Caco-2 (cell line): Measurements from ENCODE around the gene NFASC. TPM values are rescaled to one million over a fixed set of nuclear protein-coding genes. Genes with fewer than 3 reads are reported as not detected.

Experiments used
- BruUV-seq: library from RNA; stranded (reverse); fragments of 400-500 nt; replicated peaks from 2 replicates; lab custom pipeline; 2021; lab: Mats Ljungman, UMichigan
- CTCF ChIA-PET: fragments of 300-600 bp; sonication (Branson Sonifier 250); formaldehyde crosslinking; loops from one replicate; lab custom pipeline; 2022; ENCODE audit warnings: antibody characterized with exemption; lab: Charles Lee
- POLR2A ChIA-PET: fragments of 300-600 bp; sonication (Branson Sonifier 250); formaldehyde crosslinking; loops from one replicate; lab custom pipeline; 2022; ENCODE audit warnings: antibody characterized with exemption; lab: Charles Lee
- DNase-seq, 2 experiments: peaks; one replicate each; pipeline versions ENCODE4 v3.0.0 to v3.0.0-alpha.2; 2020 to 2022
- H3K27me3 ChIP-seq: replicated peaks from 2 replicates; pipeline ENCODE4 v1.6.0; 2011; ENCODE audit warnings: low read length; ENCODE audit not compliant: control insufficient read depth, insufficient read depth
- H3K36me3 ChIP-seq: 2 replicates; pipeline ENCODE4 v1.5.1; 2011; ENCODE audit warnings: low read length; ENCODE audit not compliant: control insufficient read depth, insufficient read depth
- H3K4me1 ChIP-seq: fragments of 250-450 bp; sonication (Bioruptor Pico); 2 replicates; pipeline ENCODE4 v1.5.1; 2020; ENCODE audit warnings: mild to moderate bottlenecking
- H3K4me3 ChIP-seq: 2 replicates; pipeline ENCODE4 v1.5.1; 2011; ENCODE audit warnings: low read depth, mild to moderate bottlenecking, control low read depth, low read length
- H3K9me3 ChIP-seq: fragments of 250-450 bp; sonication (Bioruptor Pico); 2 replicates; pipeline ENCODE4 v1.5.1; 2020; ENCODE audit warnings: mild to moderate bottlenecking, moderate library complexity
- H3K27ac Mint-ChIP-seq: one replicate; pipeline ENCODE4 v1.8.0; 2022; ENCODE audit warnings: mixed read lengths; ENCODE audit not compliant: unreplicated experiment
- H3K27me3 Mint-ChIP-seq: one replicate; pipeline ENCODE4 v1.8.0; 2022; ENCODE audit warnings: mixed read lengths; ENCODE audit not compliant: insufficient read depth, unreplicated experiment
- H3K36me3 Mint-ChIP-seq: one replicate; pipeline ENCODE4 v1.8.0; 2022; ENCODE audit warnings: mild to moderate bottlenecking, mixed read lengths; ENCODE audit not compliant: insufficient read depth, unreplicated experiment
- H3K4me1 Mint-ChIP-seq: one replicate; pipeline ENCODE4 v1.8.0; 2022; ENCODE audit warnings: low read depth, mixed read lengths; ENCODE audit not compliant: unreplicated experiment
- H3K4me3 Mint-ChIP-seq: one replicate; pipeline ENCODE4 v1.8.0; 2022; ENCODE audit warnings: mild to moderate bottlenecking, moderate library complexity, mixed read lengths; ENCODE audit not compliant: unreplicated experiment
- H3K9me3 Mint-ChIP-seq: one replicate; pipeline ENCODE4 v1.8.0; 2022; ENCODE audit warnings: mixed read lengths; ENCODE audit not compliant: unreplicated experiment
- intact Hi-C: fragments of 100-400 bp; cut with micrococcal nuclease; formaldehyde crosslinking; loops from one replicate; pipeline ENCODE4 v1.10.0; 2022; ENCODE audit not compliant: unreplicated experiment
- total RNA-seq: library from RNA; stranded (reverse); gene quantifications from 2 replicates; pipeline ENCODE4 v1.2.3, GENCODE V29; 2022
- TF ChIP-seq, protein P1 (sequence below), 2 experiments: fragments of 200-600 bp in 1 of 2; IDR thresholded peaks; 1 replicate in 1 of 2; 2 replicates in 1 of 2; pipeline versions ENCODE4 v1.5.1 to v1.8.0; 2011 to 2022; ENCODE audit warnings: antibody characterized with exemption in 1 of 2, control low read depth in 1 of 2, inconsistent platforms in 1 of 2, low read depth in 1 of 2, low read length in 1 of 2, mild to moderate bottlenecking in 1 of 2, moderate library complexity in 1 of 2; ENCODE audit not compliant: insufficient read depth in 1 of 2, severe bottlenecking in 1 of 2, unreplicated experiment in 1 of 2

The NFASC gene
- total RNA-seq, 1 experiment from 2014 or later: 1.3 TPM

DNA sequence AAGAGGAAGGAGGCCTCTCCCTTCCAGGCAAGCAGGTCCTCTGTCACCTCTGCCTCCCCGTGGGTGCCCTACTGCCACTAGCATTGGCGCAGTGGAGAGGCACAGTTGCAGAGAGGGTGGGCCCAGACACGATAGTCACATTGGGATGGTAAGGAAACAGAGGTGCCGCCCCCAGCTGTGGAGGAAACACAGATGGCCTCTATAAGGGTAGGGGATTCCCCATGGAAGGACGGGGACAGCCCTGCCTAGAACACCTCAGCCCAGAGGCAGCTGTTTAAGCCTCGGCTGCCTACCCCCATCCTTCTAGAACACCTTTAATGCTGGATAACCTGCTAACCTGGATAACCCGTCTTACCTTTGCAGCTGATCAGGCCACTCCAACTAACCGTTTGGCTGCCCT lies 106.7 kb downstream of the NFASC start:
- no peak overlapping the region for H3K4me3 Mint-ChIP-seq
- Histone ChIP-seq H3K36me3 (no peaks in the 10 kb centered on the region), H3K4me1 (no peaks in the 10 kb centered on the region), H3K4me3 (no peak overlapping the region), H3K27me3 (no peaks in the 10 kb centered on the region), H3K9me3 (no peaks in the 10 kb centered on the region)
- no peaks in the 10 kb centered on the region for H3K4me1 Mint-ChIP-seq
- DNase-seq: no peak
- ChIA-PET POLR2A (no interaction called here), CTCF (interaction anchor here (0.7 to 2.6 kb wide), 3 partner anchors 18 to 534 kb away, joined by 3 to 40 read pairs (median 3); no protein-coding TSS in a partner anchor)
- H3K27ac Mint-ChIP-seq: no peak overlapping the region
- H3K9me3 Mint-ChIP-seq: no peaks in the 10 kb centered on the region
- intact Hi-C loops: no loop called here
- no peaks in the 10 kb centered on the region for H3K36me3 Mint-ChIP-seq
- BruUV-seq: no TSS peak
- peaks cover 11% of the 10 kb centered on the region for H3K27me3 Mint-ChIP-seq
- TF ChIP-seq, protein P1, sequence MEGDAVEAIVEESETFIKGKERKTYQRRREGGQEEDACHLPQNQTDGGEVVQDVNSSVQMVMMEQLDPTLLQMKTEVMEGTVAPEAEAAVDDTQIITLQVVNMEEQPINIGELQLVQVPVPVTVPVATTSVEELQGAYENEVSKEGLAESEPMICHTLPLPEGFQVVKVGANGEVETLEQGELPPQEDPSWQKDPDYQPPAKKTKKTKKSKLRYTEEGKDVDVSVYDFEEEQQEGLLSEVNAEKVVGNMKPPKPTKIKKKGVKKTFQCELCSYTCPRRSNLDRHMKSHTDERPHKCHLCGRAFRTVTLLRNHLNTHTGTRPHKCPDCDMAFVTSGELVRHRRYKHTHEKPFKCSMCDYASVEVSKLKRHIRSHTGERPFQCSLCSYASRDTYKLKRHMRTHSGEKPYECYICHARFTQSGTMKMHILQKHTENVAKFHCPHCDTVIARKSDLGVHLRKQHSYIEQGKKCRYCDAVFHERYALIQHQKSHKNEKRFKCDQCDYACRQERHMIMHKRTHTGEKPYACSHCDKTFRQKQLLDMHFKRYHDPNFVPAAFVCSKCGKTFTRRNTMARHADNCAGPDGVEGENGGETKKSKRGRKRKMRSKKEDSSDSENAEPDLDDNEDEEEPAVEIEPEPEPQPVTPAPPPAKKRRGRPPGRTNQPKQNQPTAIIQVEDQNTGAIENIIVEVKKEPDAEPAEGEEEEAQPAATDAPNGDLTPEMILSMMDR (IDR thresholded peaks at IDR 0.05; ENCODE audit: insufficient read depth in 1 of 2, low read depth in 1 of 2, low read length in 1 of 2, severe bottlenecking in 1 of 2, unreplicated experiment in 1 of 2): no peak

DNA sequence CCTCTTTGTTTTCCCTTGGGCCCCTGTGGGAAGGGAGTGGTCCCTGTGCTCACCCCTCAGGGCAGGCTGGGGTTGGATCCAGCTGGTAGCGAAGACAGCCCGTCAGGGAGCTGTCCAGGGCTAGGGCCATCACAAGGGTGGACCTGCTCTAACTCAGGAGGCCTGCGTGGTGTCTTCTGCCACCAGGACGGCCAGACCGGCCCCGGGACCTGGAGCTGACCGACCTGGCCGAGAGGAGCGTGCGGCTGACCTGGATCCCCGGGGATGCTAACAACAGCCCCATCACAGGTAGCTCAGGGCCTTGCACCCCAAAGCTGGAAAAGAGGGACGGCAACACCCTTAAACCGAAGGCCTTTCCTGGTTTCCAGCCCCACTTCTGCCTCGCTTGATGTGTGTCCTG lies 108.1 kb downstream of the NFASC start:
- CTCF ChIA-PET: interaction anchor here (1.6 kb wide), 1 partner anchor 83 kb away, joined by 9 read pairs; no protein-coding TSS in a partner anchor
- intact Hi-C loops: no loop called here
- TF ChIP-seq, protein P1 (IDR thresholded peaks at IDR 0.05; ENCODE audit: insufficient read depth in 1 of 2, low read depth in 1 of 2, low read length in 1 of 2, severe bottlenecking in 1 of 2, unreplicated experiment in 1 of 2): no peak

DNA sequence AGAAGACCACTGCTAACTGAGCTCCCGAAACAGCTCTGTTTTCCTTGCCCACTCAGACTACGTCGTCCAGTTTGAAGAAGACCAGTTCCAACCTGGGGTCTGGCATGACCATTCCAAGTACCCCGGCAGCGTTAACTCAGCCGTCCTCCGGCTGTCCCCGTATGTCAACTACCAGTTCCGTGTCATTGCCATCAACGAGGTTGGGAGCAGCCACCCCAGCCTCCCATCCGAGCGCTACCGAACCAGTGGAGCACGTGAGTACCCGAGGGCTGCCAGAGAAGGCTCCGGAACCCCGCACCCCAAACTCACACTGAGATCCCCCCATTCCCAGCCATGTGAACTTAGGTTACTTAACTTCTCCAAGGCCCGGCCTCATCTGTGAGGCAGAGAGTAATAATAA lies 108.6 kb downstream of the NFASC start:
- Histone ChIP-seq H3K4me3 (no peak overlapping the region), H3K27me3 (no peaks in the 10 kb centered on the region), H3K4me1 (no peaks in the 10 kb centered on the region), H3K36me3 (no peaks in the 10 kb centered on the region), H3K9me3 (no peaks in the 10 kb centered on the region)
- Mint-ChIP-seq H3K27ac (no peak overlapping the region), H3K4me3 (no peak overlapping the region), H3K36me3 (no peaks in the 10 kb centered on the region), H3K4me1 (no peaks in the 10 kb centered on the region), H3K9me3 (no peaks in the 10 kb centered on the region), H3K27me3 (peaks cover 14% of the 10 kb centered on the region)
- TF ChIP-seq, protein P1 (IDR thresholded peaks at IDR 0.05; ENCODE audit: insufficient read depth in 1 of 2, low read depth in 1 of 2, low read length in 1 of 2, severe bottlenecking in 1 of 2, unreplicated experiment in 1 of 2): no peak
- intact Hi-C loops: no loop called here
- POLR2A ChIA-PET: no interaction called here
- BruUV-seq: no TSS peak
- CTCF ChIA-PET: interaction anchor here (0.9 to 1.6 kb wide), 3 partner anchors 10 to 375 kb away, joined by 3 to 9 read pairs (median 3); no protein-coding TSS in a partner anchor
- no peak for DNase-seq

More for the DNA sequence above, 108.1 kb downstream of the NFASC start:
- no peaks in the 10 kb centered on the region for H3K4me1 ChIP-seq
- no peak overlapping the region for H3K4me3 ChIP-seq
- Mint-ChIP-seq H3K4me3 (no peak overlapping the region), H3K4me1 (no peaks in the 10 kb centered on the region), H3K9me3 (no peaks in the 10 kb centered on the region), H3K36me3 (no peaks in the 10 kb centered on the region), H3K27me3 (peaks cover 14% of the 10 kb centered on the region), H3K27ac (no peak overlapping the region)
- BruUV-seq: no TSS peak
- DNase-seq: no peak
- no peaks in the 10 kb centered on the region for H3K9me3 ChIP-seq
- no peaks in the 10 kb centered on the region for H3K36me3 ChIP-seq
- no peaks in the 10 kb centered on the region for H3K27me3 ChIP-seq
- POLR2A ChIA-PET: no interaction called here
